ENCODE results near the gene ZDHHC3. TPM values are rescaled to one million over a fixed set of nuclear protein-coding genes. Genes with fewer than 3 reads are reported as not detected.
"Not testable (repeated sequence)": the region's sequence is repeated elsewhere in the genome, so short reads cannot be mapped to it uniquely, and the experiment has no call there.

ZDHHC3 gene
- total RNA-seq, 2 experiments from 2014 or later = 39.1 to 39.5 TPM

DNA sequence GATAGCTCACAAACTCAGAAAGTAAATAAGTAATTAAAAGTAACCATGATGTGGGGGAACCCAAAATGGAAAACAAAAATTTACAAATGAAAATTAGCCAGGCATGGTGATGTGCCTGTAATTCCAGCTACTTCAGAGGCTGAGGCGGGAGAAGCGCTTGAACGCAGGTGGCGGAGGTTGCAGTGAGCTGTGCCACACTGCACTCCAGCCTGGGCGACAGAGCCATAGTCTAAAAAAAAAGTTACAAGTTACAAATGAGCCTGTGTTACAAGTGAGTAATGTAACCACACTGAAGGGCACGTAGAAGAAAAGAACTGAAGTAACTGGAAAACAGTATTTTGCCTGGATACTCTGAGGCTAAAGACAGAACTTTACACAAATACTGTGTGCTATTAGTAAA, 11.4 kb upstream of the ZDHHC3 start:
- Mint-ChIP-seq H3K4me3 (no peak overlapping the region), H3K27me3 (no peaks in the 10 kb centered on the region), H3K9me3 (no peaks in the 10 kb centered on the region), H3K27ac (no peak overlapping the region), H3K36me3 (peaks cover 34% of the 10 kb centered on the region), H3K4me1 (peaks cover 52% of the 10 kb centered on the region)
- no peak for DNase-seq

DNA sequence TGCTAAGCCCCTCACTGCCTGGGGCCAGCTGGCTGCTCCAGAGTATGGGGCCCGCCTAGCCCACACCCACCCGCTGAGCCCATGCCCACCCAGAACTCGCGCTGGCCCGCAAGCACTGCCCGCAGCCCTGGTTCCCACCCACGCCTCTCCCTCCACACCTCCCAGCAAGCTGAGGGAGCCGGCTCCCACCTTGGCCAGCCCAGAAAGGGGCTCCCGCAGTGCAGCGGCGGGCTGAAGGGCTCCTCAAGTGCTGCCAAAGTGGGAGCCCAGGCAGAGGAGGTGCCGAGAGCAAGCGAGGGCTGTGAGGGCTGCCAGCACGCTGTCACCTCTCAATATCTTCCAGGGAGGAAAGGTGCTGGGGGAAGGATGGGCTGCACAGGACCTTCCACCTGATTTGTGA, 10.4 kb upstream of the ZDHHC3 start:
- peaks cover 58% of the 10 kb centered on the region for H3K4me1 Mint-ChIP-seq
- DNase-seq, H3K27ac Mint-ChIP-seq, H3K9me3 Mint-ChIP-seq, H3K27me3 Mint-ChIP-seq, H3K4me3 Mint-ChIP-seq: not testable (repeated sequence)
- H3K36me3 Mint-ChIP-seq = peaks cover 26% of the 10 kb centered on the region

DNA sequence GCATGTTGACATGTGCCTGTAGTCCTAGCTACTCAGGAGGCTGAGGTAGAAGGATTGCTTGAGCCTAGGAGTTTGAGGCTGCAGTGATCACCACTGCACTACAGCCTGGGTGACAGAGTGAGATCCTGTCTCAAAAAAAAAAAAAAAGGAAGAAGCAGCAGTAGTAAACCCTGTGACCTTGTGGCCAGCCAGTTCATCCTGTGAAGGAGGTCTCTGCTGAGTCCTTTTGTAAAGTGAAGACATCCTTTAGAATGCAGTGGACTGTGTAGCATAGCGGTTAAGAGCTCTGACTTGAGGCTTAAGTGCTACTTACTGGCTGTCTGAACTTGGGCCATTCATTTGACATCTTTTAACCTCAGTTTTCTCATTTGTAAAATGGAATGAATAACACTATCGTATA, 8.4 kb upstream of the ZDHHC3 start:
- H3K4me1 Mint-ChIP-seq = peaks cover 63% of the 10 kb centered on the region
- peaks cover 30% of the 10 kb centered on the region for H3K36me3 Mint-ChIP-seq
- no peak overlapping the region for H3K27ac Mint-ChIP-seq
- DNase-seq = no peak
- H3K4me3 Mint-ChIP-seq = no peak overlapping the region
- H3K9me3 Mint-ChIP-seq = no peaks in the 10 kb centered on the region
- no peaks in the 10 kb centered on the region for H3K27me3 Mint-ChIP-seq

DNA sequence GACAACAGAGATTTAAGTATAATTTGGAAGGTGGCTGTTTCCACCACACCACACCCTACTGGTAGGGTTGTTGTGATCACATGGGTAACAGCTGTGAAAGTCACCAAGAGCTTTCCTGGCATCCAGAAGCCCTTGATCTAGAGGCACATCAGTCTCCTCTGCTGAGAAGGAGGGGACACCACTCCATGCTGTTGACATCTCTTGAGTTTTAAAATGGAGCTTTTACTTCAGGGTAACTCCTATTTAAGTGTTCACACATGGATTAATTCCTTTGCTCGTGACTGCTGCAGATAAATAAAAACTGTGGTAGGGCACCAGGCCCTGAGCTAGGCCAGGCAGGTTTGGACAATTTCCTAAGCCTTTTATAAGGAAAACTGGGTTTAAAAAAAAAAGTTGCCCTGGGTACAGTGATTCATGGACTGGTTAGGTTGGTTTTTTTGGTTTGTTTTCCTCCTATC, 7.5 kb upstream of the ZDHHC3 start:
- no peak for DNase-seq
- H3K4me1 Mint-ChIP-seq = peaks cover 68% of the 10 kb centered on the region
- H3K27me3 Mint-ChIP-seq = no peaks in the 10 kb centered on the region
- no peak overlapping the region for H3K27ac Mint-ChIP-seq
- H3K36me3 Mint-ChIP-seq = peaks cover 32% of the 10 kb centered on the region
- no peaks in the 10 kb centered on the region for H3K9me3 Mint-ChIP-seq
- H3K4me3 Mint-ChIP-seq = no peak overlapping the region

DNA sequence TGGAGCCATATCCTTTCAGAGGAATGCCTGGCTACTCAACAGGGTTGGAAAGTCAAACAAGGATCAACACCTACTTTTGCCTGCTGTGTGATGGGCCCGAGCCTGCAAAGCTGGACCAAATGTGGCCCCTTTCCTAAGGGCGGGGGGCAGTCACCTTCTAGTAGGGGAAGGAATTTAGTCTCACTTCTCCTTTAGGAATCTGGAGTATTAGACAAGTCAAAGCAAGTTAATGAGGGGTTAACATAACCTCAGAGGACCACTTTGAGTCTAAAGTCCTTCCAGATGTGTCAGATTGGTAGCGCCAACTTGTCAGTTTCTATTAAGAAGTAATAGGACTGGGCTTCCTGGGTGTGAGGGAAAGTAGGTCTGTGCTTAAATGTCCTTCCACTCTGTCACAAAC, 6.8 kb upstream of the ZDHHC3 start:
- no peaks in the 10 kb centered on the region for H3K27me3 Mint-ChIP-seq
- H3K27ac Mint-ChIP-seq = no peak overlapping the region
- no peak for DNase-seq
- peaks cover 35% of the 10 kb centered on the region for H3K36me3 Mint-ChIP-seq
- H3K4me1 Mint-ChIP-seq = peaks cover 68% of the 10 kb centered on the region
- no peaks in the 10 kb centered on the region for H3K9me3 Mint-ChIP-seq
- H3K4me3 Mint-ChIP-seq = no peak overlapping the region

DNA sequence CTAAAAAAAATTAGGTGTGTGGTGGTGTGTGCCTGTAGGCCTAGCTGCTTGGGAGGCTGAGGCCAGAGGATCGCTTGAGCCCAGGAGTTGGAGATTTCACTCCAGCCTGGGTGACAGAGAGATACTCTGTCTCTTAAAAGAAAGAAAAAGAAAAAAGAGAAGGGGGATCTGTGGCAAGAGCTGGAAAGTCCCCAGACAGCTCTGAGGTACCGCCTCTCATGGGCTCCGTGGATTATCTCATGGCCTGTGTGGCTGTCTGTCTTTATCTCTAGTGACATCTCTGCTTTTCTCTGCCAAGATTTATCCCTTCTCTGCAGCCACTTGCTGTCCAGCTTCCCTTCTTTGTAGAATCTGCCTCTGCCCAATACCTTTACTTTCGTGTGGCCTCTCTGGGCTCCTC, 5.8 kb upstream of the ZDHHC3 start:
- H3K36me3 Mint-ChIP-seq = peaks cover 40% of the 10 kb centered on the region
- no peaks in the 10 kb centered on the region for H3K27me3 Mint-ChIP-seq
- DNase-seq = no peak
- H3K4me3 Mint-ChIP-seq = no peak overlapping the region
- peak overlapping the region; percentile 73 for H3K27ac Mint-ChIP-seq
- no peaks in the 10 kb centered on the region for H3K9me3 Mint-ChIP-seq
- H3K4me1 Mint-ChIP-seq = peaks cover 70% of the 10 kb centered on the region

DNA sequence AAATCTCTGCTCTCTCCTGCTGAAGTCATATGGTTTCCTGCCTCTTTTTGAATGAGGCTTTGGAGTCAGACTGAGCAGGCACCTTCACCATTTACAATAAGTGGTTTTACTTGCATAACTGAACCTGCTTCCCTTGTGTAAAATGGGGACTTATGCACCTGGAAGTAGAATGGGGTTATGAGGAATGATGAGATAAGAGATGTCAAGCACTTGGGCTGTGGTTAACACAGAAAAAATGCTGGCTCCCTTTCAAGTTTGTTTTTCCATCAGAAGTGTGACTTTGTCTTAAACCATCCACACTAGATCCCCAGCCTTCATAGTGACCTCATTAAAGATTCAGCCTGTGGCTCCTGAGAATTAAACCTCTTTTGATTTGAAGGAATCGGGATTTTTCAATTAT, 5.2 kb upstream of the ZDHHC3 start:
- DNase-seq = no peak
- Mint-ChIP-seq H3K27me3 (no peaks in the 10 kb centered on the region), H3K27ac (peak overlapping the region; percentile 63), H3K4me3 (no peak overlapping the region), H3K4me1 (peaks cover 70% of the 10 kb centered on the region), H3K9me3 (no peaks in the 10 kb centered on the region), H3K36me3 (peaks cover 41% of the 10 kb centered on the region)

DNA sequence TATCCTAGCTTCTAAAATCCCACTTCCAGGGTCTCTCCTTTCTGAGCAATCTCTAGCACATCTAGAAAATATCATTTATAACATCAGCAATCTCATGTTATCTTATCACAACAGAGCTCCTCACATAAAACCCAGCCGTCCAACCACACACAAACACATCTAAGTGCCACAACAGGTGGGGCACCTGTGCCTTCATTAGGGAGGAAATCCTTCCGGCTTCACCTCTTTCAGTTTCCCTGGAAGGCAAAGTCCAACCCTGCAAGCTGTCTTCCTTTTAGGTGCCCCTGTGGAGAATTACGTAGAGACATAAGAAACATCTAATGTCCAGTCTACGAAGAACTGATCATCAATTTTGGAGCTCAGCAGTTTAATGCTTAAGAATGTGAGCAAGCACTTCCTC, 1.6 kb downstream of the ZDHHC3 start:
- peaks cover 51% of the 10 kb centered on the region for H3K4me1 Mint-ChIP-seq
- H3K36me3 Mint-ChIP-seq = peaks cover 23% of the 10 kb centered on the region
- peak overlapping the region; percentile 99 for H3K4me3 Mint-ChIP-seq
- no peak for DNase-seq
- H3K9me3 Mint-ChIP-seq = no peaks in the 10 kb centered on the region
- no peaks in the 10 kb centered on the region for H3K27me3 Mint-ChIP-seq
- H3K27ac Mint-ChIP-seq = no peak overlapping the region

DNA sequence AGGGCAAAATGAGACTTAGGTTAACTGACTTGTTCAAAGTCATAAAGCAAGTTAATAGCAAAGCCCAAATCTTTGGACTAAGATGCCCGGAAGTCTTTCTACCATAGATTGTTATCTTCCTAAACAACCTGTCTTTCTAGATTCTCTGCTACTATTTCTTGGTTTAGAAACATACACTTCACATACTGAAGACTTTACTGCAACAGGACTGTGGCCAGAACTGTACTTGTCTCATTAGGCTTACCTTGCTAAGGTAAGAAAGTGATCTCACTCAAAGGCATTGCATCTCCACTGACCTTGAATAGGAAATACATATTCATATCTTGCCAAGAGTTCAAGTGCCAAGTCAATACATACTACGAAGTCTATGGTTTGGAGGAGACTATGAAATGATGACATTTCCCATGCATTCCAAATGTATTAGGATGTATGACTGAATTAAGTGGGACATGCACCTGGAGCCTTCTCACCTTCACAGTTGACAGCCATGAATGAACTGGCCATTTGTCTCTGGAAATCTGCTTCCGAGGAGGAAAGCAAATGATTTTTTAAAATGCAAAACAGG, 5.0 kb downstream of the ZDHHC3 start:
- peaks cover 64% of the 10 kb centered on the region for H3K4me1 Mint-ChIP-seq
- no peak overlapping the region for H3K4me3 Mint-ChIP-seq
- peaks cover 6% of the 10 kb centered on the region for H3K36me3 Mint-ChIP-seq

DNA sequence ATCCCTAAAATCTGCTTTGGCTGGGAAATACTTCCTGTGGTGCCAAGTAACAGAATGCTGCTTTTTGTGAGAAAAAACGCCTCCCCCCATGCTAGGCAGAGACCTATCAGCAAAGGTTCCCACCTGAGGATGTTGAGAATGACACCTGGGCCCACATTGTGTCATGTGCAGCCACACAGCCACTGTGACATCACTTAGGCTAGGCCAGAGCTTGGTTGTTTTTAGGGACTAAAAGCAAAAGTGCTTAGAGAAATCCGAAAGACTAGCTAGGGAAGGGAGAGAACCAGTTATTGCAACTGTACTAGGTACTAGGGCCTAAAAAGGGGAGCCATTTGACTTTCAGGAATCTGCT, 6.2 kb downstream of the ZDHHC3 start:
- no peak for DNase-seq

More for the DNA sequence above, 5.0 kb downstream of the ZDHHC3 start:
- no peaks in the 10 kb centered on the region for H3K27me3 Mint-ChIP-seq
- no peak overlapping the region for H3K27ac Mint-ChIP-seq
- H3K9me3 Mint-ChIP-seq = no peaks in the 10 kb centered on the region
- no peak for DNase-seq

DNA sequence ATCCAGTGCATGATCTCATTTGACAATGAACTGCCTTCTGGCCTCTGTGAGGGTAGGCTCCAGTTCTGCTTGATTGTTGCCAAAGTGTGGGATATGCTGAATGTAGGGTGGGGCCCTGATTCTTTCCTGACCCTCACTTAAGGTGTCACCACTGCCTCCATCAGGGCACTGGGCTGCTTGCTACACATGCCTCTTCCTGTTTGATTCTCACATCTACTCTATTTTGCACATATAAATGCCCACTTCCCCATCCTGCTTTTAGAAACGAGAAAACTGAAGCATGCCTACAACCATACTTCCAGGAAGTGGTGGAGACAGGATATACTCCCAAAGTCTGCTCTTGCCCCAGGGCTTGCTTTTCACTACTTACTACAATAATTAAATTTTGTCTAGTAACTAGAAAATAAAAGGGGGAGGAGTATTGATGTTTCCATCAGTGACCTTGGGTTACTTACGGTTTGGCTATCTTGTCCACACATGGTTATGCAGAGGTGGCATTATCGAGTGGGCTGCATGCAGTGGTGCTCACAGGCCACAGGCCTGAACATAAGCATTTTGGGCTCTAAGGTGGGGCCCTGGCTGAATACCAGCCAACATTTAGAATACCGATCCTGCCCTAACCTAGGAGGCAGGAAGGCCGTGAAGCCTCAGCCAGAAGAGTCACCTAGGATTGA, 6.7 kb downstream of the ZDHHC3 start:
- DNase-seq = no peak
- Mint-ChIP-seq H3K4me3 (no peak overlapping the region), H3K27me3 (no peaks in the 10 kb centered on the region), H3K4me1 (peaks cover 66% of the 10 kb centered on the region), H3K9me3 (no peaks in the 10 kb centered on the region), H3K27ac (no peak overlapping the region), H3K36me3 (peaks cover 6% of the 10 kb centered on the region)

More for the DNA sequence above, 6.2 kb downstream of the ZDHHC3 start:
- Mint-ChIP-seq H3K4me3 (no peak overlapping the region), H3K9me3 (no peaks in the 10 kb centered on the region), H3K36me3 (peaks cover 6% of the 10 kb centered on the region), H3K27ac (no peak overlapping the region), H3K27me3 (no peaks in the 10 kb centered on the region), H3K4me1 (peaks cover 67% of the 10 kb centered on the region)

DNA sequence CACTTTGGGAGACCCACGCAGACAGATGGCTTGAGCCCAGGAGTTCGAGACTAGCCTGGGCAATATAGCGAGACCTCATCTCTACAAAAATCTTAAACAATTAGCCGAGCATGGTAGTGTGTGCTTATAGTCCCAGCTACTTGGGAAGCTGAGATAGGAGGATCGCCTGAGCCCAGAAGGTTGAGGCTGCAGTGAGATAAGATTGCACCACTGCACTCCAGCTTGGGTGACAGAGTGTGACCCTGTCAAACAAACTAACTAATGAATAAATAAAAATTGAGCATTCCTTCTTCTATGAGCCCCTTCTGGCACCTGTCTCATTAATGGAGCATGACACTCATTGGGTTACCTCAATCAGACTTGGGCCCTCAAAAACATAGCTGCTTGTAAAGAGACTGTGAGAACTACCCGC, 7.5 kb downstream of the ZDHHC3 start:
- Mint-ChIP-seq H3K9me3 (no peaks in the 10 kb centered on the region), H3K4me3 (no peak overlapping the region), H3K27me3 (no peaks in the 10 kb centered on the region), H3K4me1 (peaks cover 68% of the 10 kb centered on the region), H3K36me3 (peaks cover 4% of the 10 kb centered on the region), H3K27ac (peak overlapping the region; percentile 22)
- no peak for DNase-seq

DNA sequence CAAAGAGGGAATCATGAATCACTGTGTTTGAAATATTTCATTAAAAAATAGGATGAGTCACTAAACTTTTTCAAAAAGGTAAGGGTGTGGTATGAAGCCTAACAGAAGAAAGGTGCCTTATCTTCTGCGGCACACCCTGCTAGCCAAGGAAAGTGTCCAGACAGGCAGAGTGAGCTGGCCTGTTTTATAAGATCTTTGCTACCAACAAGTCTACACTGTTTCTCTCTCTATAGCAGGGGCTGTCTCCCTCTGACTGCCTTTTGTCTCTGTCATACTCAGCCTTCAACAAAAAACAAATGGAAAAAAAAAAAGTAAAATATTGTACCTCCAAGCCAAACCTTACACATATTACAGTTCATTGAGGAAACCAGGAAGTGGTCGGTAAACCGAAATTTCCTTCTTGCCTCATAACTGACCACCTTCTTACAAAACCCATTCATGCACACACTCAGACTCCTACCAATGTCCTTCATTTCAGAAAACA, 9.1 kb downstream of the ZDHHC3 start:
- Mint-ChIP-seq H3K36me3 (peaks cover 4% of the 10 kb centered on the region), H3K4me1 (peaks cover 69% of the 10 kb centered on the region), H3K27ac (peak overlapping the region; percentile 12), H3K9me3 (no peaks in the 10 kb centered on the region), H3K4me3 (no peak overlapping the region), H3K27me3 (no peaks in the 10 kb centered on the region)
- no peak for DNase-seq

DNA sequence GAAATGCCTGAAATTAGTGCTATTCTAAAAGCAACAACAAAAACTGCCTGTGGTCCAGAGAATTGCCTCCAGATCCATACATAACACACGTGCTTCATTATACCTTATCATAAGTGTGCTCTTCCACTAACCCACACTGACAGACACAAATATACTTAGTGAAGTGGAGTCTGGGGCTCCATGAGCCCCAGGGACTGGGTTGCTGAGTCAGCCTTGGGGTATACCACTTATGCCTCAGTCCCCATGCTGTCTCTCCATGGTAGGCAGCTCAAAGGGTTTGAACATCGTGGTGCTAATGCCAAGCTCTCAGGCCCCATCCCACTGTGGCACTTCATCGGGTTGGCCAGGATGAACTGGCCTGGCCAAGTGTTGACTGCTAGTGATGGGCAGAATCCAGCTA, 10.8 kb downstream of the ZDHHC3 start:
- no peaks in the 10 kb centered on the region for H3K9me3 Mint-ChIP-seq
- peaks cover 2% of the 10 kb centered on the region for H3K36me3 Mint-ChIP-seq
- no peaks in the 10 kb centered on the region for H3K27me3 Mint-ChIP-seq
- no peak for DNase-seq
- no peak overlapping the region for H3K27ac Mint-ChIP-seq
- peaks cover 60% of the 10 kb centered on the region for H3K4me1 Mint-ChIP-seq
- H3K4me3 Mint-ChIP-seq = no peak overlapping the region

DNA sequence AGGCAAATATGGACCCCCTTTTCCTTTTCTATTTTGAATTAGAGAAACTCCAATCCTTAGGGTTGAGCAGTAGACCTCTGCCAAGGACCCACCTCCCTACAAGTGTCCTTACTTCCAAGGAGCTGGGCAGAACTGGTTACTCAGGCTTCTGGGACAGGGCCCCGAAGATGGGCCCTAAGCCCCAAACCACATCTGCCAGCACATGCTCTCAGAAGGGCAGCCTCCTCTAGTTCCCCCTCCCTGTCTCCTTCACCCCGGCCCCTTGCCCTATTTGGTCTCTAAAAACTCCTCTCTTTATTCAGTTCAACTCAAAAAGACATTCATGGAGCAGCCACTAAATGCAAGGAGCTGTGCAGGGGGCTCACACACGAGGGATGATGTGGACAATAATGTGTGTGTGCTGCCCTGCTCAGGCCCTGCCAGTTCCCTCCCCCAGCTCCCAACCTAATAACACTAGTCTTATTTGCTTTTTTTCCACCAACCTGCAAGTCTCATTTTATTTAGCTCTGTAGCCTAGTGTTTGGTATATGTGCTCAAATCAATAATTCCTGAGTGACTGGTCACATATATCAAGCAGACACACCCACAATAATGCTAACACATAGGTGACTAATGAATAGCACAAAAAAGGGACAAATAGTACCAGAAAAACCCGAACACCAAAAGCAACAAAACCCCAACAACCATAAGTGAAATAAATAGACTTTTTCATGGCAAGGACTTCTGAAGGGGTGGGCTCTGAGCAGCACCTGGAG, 12.2 kb downstream of the ZDHHC3 start:
- Mint-ChIP-seq H3K36me3 (peaks cover 2% of the 10 kb centered on the region), H3K4me1 (peaks cover 46% of the 10 kb centered on the region), H3K27me3 (no peaks in the 10 kb centered on the region), H3K9me3 (no peaks in the 10 kb centered on the region), H3K4me3 (no peak overlapping the region), H3K27ac (no peak overlapping the region)
- no peak for DNase-seq

All from activated naive CD8-positive, alpha-beta T cell treated with anti-CD3 and anti-CD28 coated beads for 36 hours (primary cell).